Large intestine (tissue), 3 donors: ENCODE measurements around the gene FOXN1. TPM values are rescaled to one million over a fixed set of nuclear protein-coding genes. Genes with fewer than 3 reads are reported as not detected.

Source experiments
- DNase-seq, 2 donors: peaks; one replicate each; pipeline versions ENCODE4 v3.0.0 to v3.0.0-alpha.2; 2013
- H3K27ac ChIP-seq: one replicate; pipeline ENCODE4 v1.5.1; 2013; ENCODE audit warnings: low read length
- H3K27me3 ChIP-seq: 2 replicates; pipeline ENCODE4 v1.6.1; 2013; ENCODE audit warnings: low read length; ENCODE audit not compliant: control insufficient read depth, insufficient read depth
- H3K36me3 ChIP-seq: 2 replicates; pipeline ENCODE4 v1.6.1; 2013; ENCODE audit warnings: low read length; ENCODE audit not compliant: control insufficient read depth, insufficient read depth
- H3K4me1 ChIP-seq: one replicate; pipeline ENCODE4 v1.6.1; 2013; ENCODE audit warnings: low read length; ENCODE audit not compliant: control insufficient read depth, insufficient read depth
- H3K4me3 ChIP-seq: one replicate; pipeline ENCODE4 v1.5.1; 2013; ENCODE audit warnings: low read length
- H3K9me3 ChIP-seq: one replicate; pipeline ENCODE4 v1.6.1; 2013; ENCODE audit warnings: mild to moderate bottlenecking, low read depth, low read length, moderate library complexity; ENCODE audit not compliant: control insufficient read depth
- WGBS: methylation state at CpG from one replicate; pipeline ENCODE4 v1.1.5; 2013; ENCODE audit warnings: low lambda C conversion rate; ENCODE audit not compliant: insufficient coverage; 5-methylcytosine and 5-hydroxymethylcytosine counted together
- polyA plus RNA-seq: library from polyadenylated mRNA; unstranded; fragments of 120-200 nt; gene quantifications from one replicate; pipeline ENCODE4 v1.2.1, GENCODE V29; 2013

The FOXN1 gene
- polyA plus RNA-seq, 1 donor: 0.04 TPM

DNA sequence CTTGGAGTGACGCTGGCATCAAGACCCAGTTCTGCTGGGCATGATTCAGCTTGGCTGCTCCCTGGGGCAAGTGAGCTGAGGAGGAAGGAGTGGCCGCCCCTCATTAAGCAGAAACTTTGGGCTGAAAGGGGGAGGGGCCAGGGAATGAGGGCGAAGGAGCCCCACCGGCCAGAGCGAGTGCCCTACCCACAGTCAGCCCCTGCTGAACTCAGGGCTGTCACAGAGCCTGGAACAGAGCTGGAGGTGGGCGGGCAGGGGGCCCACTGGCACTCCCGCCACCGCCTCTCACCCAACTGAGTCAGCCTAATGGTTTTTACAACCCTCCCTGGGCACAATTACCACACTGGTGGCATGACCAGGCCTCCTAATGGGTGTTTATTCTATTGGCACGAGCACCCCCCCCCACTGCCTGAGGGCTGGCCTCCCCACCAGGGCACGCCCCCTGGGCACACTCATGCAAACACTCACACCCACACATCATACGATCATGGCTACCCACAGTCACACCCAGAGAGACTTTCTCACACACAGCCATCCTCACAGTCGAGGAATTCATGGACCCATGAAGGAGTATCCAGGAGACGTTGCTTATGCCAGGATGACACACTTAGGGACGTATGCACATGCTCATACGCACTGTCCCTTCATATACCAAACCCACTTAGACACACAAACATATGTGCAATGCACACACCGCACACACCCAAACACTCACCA is 27.1 kb downstream of the FOXN1 start:
- DNase-seq: no peak

DNA sequence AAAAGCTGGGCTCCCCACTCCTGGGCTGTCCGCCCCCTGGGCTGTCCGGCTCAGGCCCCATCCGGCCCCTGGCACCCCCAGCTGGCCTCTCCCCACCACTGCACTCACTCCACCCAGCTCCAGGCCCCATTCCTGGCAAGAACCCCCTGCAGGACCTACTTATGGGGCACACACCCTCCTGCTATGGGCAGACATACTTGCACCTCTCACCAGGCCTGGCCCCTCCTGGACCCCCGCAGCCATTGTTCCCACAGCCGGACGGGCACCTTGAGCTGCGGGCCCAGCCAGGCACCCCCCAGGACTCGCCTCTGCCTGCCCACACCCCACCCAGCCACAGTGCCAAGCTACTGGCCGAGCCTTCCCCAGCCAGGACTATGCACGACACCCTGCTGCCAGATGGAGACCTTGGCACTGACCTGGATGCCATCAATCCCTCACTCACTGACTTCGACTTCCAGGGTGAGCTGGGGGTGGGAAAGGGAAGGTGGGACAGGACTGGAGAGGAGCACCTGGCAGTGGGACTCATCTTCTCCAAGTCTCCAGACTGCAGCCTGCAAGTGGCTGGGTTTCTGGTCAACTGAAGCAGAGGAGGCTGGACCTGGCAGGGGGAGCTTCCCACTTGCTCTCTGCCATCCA is 28.7 kb downstream of the FOXN1 start:
- no peaks in the 10 kb centered on the region for H3K9me3 ChIP-seq
- WGBS: no CpG with 5 or more reads among the region's 11 CpGs
- no peak overlapping the region for H3K4me3 ChIP-seq
- H3K27ac ChIP-seq: no peak overlapping the region
- H3K36me3 ChIP-seq: no peaks in the 10 kb centered on the region
- H3K4me1 ChIP-seq: peaks cover 4% of the 10 kb centered on the region
- DNase-seq: no peak
- H3K27me3 ChIP-seq: no peaks in the 10 kb centered on the region

More for the DNA sequence above, 27.1 kb downstream of the FOXN1 start:
- H3K27ac ChIP-seq: no peak overlapping the region
- H3K9me3 ChIP-seq: no peaks in the 10 kb centered on the region
- H3K4me3 ChIP-seq: no peak overlapping the region
- H3K4me1 ChIP-seq: peaks cover 4% of the 10 kb centered on the region
- no CpG with 5 or more reads among the region's 16 CpGs for WGBS
- no peaks in the 10 kb centered on the region for H3K27me3 ChIP-seq
- H3K36me3 ChIP-seq: no peaks in the 10 kb centered on the region

DNA sequence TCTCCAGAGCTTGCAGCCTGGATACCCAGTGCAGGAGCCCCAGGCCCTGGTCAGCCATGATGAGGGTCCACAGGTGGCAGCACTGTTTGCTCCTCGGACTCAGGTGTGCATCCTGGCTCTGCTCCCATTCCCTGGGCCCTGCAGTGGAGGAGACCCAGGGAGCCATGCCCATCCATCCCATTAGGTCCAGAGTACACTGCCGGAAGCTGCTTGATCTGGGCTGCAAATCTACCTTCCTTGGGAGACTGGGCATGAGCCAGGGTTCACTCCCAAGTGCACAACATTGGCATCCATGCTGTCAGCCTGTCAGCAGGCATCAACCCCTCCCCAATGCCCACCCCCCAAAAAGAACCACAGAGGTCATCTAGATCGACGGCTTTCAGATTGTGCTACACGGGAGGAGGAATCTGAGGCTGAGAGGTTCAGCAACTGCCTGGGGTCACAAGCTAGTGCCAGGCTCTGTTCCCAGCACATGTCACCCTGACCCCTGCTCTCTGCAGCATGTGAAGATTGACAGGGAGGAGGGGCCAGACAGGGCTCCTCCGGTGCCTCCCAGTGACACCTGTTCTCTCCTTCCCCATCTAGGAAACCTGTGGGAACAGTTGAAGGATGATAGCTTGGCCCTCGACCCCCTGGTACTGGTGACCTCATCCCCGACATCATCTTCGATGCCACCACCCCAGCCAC is 30.5 kb downstream of the FOXN1 start:
- H3K27ac ChIP-seq: no peak overlapping the region
- DNase-seq: no peak
- H3K4me3 ChIP-seq: no peak overlapping the region
- no CpG with 5 or more reads among the region's 9 CpGs for WGBS
- H3K9me3 ChIP-seq: no peaks in the 10 kb centered on the region
- no peaks in the 10 kb centered on the region for H3K27me3 ChIP-seq
- no peaks in the 10 kb centered on the region for H3K36me3 ChIP-seq
- peaks cover 4% of the 10 kb centered on the region for H3K4me1 ChIP-seq

DNA sequence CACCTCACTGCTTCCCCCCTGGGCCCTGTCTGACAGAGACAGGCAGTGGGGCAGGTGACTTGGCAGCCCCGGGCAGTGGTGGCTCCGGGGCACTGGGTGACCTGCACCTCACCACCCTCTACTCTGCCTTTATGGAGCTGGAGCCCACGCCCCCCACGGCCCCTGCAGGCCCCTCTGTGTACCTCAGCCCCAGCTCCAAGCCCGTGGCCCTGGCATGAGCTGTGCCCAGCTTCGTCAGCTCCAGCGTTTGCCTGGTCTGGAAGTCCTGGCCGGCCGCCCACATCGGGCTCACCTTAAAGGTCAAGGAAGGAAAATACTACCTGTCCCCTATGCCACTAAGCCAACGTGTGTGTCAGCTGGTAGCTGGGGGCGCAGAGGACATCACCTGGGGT is 31.1 kb downstream of the FOXN1 start:
- no peak for DNase-seq
- no CpG with 5 or more reads among the region's 12 CpGs for WGBS
- Histone ChIP-seq H3K36me3 (no peaks in the 10 kb centered on the region), H3K9me3 (no peaks in the 10 kb centered on the region), H3K4me1 (peaks cover 4% of the 10 kb centered on the region), H3K4me3 (no peak overlapping the region), H3K27ac (no peak overlapping the region), H3K27me3 (no peaks in the 10 kb centered on the region)

DNA sequence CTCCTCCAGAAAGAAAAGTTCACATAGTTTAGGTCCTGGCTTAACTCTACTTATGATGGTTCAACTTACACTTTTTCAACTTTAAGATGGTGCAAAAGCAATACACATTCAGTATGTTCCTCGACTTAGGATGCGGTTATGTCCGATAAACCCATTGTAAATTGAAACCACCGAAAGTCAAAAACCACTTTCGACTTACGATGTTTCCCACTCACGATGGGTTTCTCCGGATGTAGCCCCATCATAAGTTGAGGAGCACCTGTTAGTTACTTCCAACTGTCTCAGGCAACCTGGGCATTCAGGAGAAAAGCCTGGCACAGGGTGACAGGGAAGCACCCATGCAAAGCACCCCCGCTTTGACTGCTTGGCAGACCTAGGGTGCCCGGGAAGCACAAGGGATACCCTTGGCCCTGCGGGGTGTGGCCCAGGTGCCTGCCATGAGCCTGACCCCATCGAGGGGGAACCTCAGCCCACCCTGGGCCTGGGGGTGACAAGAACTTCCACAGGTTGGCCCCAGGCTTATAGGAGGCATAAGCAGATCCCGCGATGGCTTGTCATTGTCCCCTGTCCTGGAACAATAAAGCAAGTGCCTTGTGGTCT is 32.2 kb downstream of the FOXN1 start:
- H3K4me3 ChIP-seq: no peak overlapping the region
- no peaks in the 10 kb centered on the region for H3K9me3 ChIP-seq
- H3K27ac ChIP-seq: no peak overlapping the region
- no peak for DNase-seq
- H3K4me1 ChIP-seq: peaks cover 4% of the 10 kb centered on the region
- H3K36me3 ChIP-seq: no peaks in the 10 kb centered on the region
- no peaks in the 10 kb centered on the region for H3K27me3 ChIP-seq
- WGBS: no CpG with 5 or more reads among the region's 14 CpGs

DNA sequence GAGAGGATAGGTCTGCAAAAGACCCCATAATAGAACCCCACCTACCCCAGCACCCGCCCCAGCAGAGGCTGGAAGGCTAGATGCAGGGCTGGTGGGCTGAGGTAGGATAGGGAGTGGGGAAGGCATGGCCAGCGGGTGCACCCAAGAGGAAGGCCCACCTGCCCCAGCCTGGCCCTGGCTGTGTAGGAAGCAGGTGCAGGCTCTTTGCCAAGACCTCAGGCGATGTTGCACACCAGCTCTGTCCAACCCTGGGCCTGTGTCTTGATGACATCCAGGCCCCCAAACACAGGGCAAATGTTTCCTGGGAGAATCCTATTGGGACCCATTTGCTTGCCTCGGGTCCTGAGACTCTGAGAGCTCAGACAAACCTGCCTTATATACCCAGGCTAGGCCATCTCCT is 34.1 kb downstream of the FOXN1 start:
- Histone ChIP-seq H3K4me1 (peaks cover 4% of the 10 kb centered on the region), H3K27ac (no peak overlapping the region), H3K9me3 (no peaks in the 10 kb centered on the region), H3K4me3 (no peak overlapping the region), H3K27me3 (no peaks in the 10 kb centered on the region), H3K36me3 (no peaks in the 10 kb centered on the region)
- WGBS: no CpG with 5 or more reads among the region's 4 CpGs
- DNase-seq: no peak

DNA sequence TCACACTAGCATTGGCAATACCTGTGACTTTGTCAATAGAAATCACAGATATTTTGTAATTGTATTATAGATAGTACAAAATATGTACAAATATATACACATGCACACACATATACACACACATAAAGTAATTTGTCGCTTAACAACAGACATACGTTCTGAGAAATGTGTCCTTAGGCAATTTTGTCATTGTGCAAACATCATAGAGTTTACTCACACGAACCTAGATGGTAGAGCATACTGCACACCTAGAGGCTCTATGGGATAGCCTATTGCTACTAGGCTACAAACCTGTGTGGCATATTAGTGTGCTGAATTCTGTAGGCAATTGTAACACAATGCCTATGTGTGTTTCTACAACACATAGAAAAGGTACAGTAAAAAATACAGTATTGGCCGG is 35.3 kb downstream of the FOXN1 start:
- H3K27ac ChIP-seq: no peak overlapping the region
- no peak for DNase-seq
- H3K27me3 ChIP-seq: no peaks in the 10 kb centered on the region
- no peaks in the 10 kb centered on the region for H3K9me3 ChIP-seq
- H3K4me3 ChIP-seq: no peak overlapping the region
- no CpG with 5 or more reads among the region's 4 CpGs for WGBS
- peaks cover 8% of the 10 kb centered on the region for H3K36me3 ChIP-seq
- H3K4me1 ChIP-seq: peaks cover 5% of the 10 kb centered on the region

DNA sequence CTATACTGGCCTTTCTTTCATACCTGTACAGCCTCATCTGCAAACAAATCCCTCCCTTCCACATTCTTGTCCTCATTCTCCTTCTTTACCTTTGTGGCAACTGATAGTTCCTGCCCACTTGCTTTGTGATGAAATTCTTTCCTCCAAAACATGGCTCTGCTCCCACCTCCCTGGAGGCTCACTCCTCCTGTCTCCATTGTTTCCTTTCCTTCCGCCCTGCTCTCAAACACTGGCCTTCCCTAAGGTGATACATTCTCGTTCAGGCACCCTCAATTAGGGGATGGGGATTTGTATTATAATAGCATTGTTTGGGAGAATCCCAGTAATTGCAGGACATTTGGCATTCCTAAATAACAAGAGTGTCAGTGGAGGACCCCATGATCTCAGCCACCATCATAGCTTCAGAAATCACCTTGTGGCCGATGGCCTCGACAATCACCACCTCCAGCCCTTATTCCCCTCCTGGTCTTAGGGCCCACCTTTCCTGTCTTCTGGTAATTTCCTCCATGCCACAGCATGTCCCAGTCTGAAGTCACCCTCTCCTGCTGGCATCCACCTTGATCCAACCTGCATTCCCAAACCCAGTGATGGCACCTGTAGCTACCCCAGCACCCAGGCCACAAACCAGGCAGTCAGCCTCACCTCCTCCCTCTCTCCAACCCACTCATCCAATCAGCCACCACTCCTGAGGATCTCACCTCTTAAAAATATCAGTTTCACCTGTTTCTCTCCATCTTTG is 38.4 kb downstream of the FOXN1 start:
- Histone ChIP-seq H3K4me3 (no peak overlapping the region), H3K4me1 (peaks cover 27% of the 10 kb centered on the region), H3K9me3 (no peaks in the 10 kb centered on the region), H3K27me3 (no peaks in the 10 kb centered on the region), H3K36me3 (peaks cover 18% of the 10 kb centered on the region), H3K27ac (no peak overlapping the region)
- no peak for DNase-seq
- WGBS: 90% methylated on average over 2 of the region's 4 CpGs

DNA sequence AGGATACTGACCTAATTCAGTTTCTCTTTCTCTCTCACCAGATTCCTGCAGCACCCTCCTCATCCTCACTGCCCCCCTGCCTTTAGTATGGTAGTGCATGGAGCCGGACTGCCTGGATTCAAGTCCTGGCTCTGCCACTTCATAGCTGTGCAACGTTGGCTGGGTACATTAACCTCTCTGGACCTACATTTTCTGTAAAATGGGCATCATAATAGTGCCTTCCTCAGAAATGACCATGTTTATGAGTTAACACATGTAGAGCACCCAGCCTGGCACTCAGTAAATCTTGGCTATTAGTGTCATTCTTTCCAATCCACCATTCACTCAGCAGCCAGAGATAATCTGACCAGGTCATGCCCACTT is 39.0 kb downstream of the FOXN1 start:
- Histone ChIP-seq H3K4me3 (no peak overlapping the region), H3K9me3 (no peaks in the 10 kb centered on the region), H3K27ac (no peak overlapping the region), H3K27me3 (no peaks in the 10 kb centered on the region), H3K36me3 (peaks cover 18% of the 10 kb centered on the region), H3K4me1 (peaks cover 33% of the 10 kb centered on the region)
- DNase-seq: no peak
- WGBS: no CpG with 5 or more reads among the region's 2 CpGs

DNA sequence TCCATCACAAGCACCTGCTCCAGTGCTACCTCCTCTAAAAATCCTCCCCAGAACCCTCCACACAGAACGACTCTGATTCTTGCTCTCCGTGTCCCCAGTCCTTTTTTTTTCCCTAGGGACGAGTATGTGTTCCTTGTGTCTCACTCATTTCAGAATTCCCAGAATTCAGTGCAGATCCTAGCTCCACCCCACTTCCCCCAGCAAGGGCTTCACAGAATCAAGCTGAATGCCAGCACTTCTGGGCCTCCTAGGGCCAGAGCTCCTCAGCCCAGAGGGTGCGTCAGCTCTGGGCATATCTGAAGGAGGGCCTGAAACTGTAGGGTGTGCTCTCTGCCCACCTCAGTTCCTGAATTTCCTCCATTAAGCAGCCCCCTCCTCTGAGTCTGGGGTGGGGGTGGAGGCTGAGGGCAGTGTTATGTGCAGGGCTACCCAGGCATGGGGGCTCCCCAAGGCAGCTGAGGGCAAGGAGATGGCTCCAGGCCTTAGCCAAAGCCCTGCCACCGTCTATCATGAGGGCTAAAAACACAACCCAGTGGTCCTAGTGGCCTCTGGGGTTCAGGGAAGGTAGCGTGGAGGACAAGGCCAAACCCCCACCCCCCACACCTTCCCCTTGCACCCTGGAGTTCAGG is 39.8 kb downstream of the FOXN1 start:
- Histone ChIP-seq H3K9me3 (no peaks in the 10 kb centered on the region), H3K27me3 (no peaks in the 10 kb centered on the region), H3K4me1 (peaks cover 40% of the 10 kb centered on the region), H3K27ac (no peak overlapping the region), H3K4me3 (no peak overlapping the region), H3K36me3 (peaks cover 18% of the 10 kb centered on the region)
- DNase-seq: no peak
- WGBS: no CpG with 5 or more reads among the region's 6 CpGs
